ENCODE measurements around the gene NUBPL. TPM values are rescaled to one million over a fixed set of nuclear protein-coding genes. Genes with fewer than 3 reads are reported as not detected.

The NUBPL gene
- total RNA-seq, 1 donor from 2014 or later, result 9.8 TPM

- H3K36me3 ChIP-seq (ENCODE audit: control insufficient read depth, insufficient read depth, low read length), result no peaks in the 10 kb centered on the region
- no peaks in the 10 kb centered on the region for H3K27me3 ChIP-seq (ENCODE audit: control insufficient read depth, insufficient read depth, low read length)
- TF ChIP-seq CTCF (IDR thresholded peaks at IDR 0.05; ENCODE audit: insufficient read depth, low read length, poor library complexity, severe bottlenecking), result no peak
- no peak overlapping the region for H3K4me3 ChIP-seq (ENCODE audit: low read depth, low read length)
- DNase-seq (ENCODE audit: low read depth), result no peak
These were observed 17.1 kb downstream of the NUBPL start for GRCh38 chr14:31578266-31578665.

- Histone ChIP-seq H3K27me3 (ENCODE audit: control insufficient read depth, insufficient read depth, low read length) (no peaks in the 10 kb centered on the region), H3K36me3 (ENCODE audit: control insufficient read depth, insufficient read depth, low read length) (no peaks in the 10 kb centered on the region), H3K4me3 (ENCODE audit: low read depth, low read length) (no peak overlapping the region)
- DNase-seq (ENCODE audit: low read depth), result no peak
- TF ChIP-seq CTCF (IDR thresholded peaks at IDR 0.05; ENCODE audit: insufficient read depth, low read length, poor library complexity, severe bottlenecking), result no peak
These were observed 17.7 kb downstream of the NUBPL start for GRCh38 chr14:31578792-31579501.

GRCh38 chr14:31580234-31580633 lies 19.0 kb downstream of the NUBPL start:
- TF ChIP-seq CTCF (IDR thresholded peaks at IDR 0.05; ENCODE audit: insufficient read depth, low read length, poor library complexity, severe bottlenecking), result no peak
- DNase-seq (ENCODE audit: low read depth), result no peak

GRCh38 chr14:31582286-31582691 lies 21.1 kb downstream of the NUBPL start:
- no peak for DNase-seq (ENCODE audit: low read depth)
- H3K27me3 ChIP-seq (ENCODE audit: control insufficient read depth, insufficient read depth, low read length), result no peaks in the 10 kb centered on the region
- H3K4me3 ChIP-seq (ENCODE audit: low read depth, low read length), result no peak overlapping the region
- no peak for TF ChIP-seq CTCF (IDR thresholded peaks at IDR 0.05; ENCODE audit: insufficient read depth, low read length, poor library complexity, severe bottlenecking)
- no peaks in the 10 kb centered on the region for H3K36me3 ChIP-seq (ENCODE audit: control insufficient read depth, insufficient read depth, low read length)

More at GRCh38 chr14:31580234-31580633, 19.0 kb downstream of the NUBPL start:
- H3K27me3 ChIP-seq (ENCODE audit: control insufficient read depth, insufficient read depth, low read length), result no peaks in the 10 kb centered on the region
- H3K4me3 ChIP-seq (ENCODE audit: low read depth, low read length), result no peak overlapping the region
- H3K36me3 ChIP-seq (ENCODE audit: control insufficient read depth, insufficient read depth, low read length), result no peaks in the 10 kb centered on the region

GRCh38 chr14:31582836-31583452 lies 21.7 kb downstream of the NUBPL start:
- Histone ChIP-seq H3K27me3 (ENCODE audit: control insufficient read depth, insufficient read depth, low read length) (no peaks in the 10 kb centered on the region), H3K4me3 (ENCODE audit: low read depth, low read length) (no peak overlapping the region), H3K36me3 (ENCODE audit: control insufficient read depth, insufficient read depth, low read length) (no peaks in the 10 kb centered on the region)
- no peak for TF ChIP-seq CTCF (IDR thresholded peaks at IDR 0.05; ENCODE audit: insufficient read depth, low read length, poor library complexity, severe bottlenecking)
- DNase-seq (ENCODE audit: low read depth), result no peak

Data from kidney epithelial cell (primary cell).